Calu3 (cell line): Measurements from ENCODE around the gene PBX1. TPM values are rescaled to one million over a fixed set of nuclear protein-coding genes. Genes with fewer than 3 reads are reported as not detected.

Experiments
- BruUV-seq: library from RNA; stranded (reverse); fragments of 400-500 nt; replicated peaks from 2 replicates; lab custom pipeline; 2021; lab: Mats Ljungman, UMichigan
- CTCF ChIA-PET: fragments of 300-600 bp; sonication (Branson Sonifier 250); formaldehyde crosslinking; loops from one replicate; lab custom pipeline; 2022; ENCODE audit warnings: antibody characterized with exemption; lab: Charles Lee
- DNase-seq: peaks from one replicate; pipeline ENCODE4 v3.0.0; 2022
- H3K27ac Mint-ChIP-seq: one replicate; pipeline ENCODE4 v1.8.0; 2022; ENCODE audit warnings: mixed read lengths; ENCODE audit not compliant: unreplicated experiment
- H3K27me3 Mint-ChIP-seq: one replicate; pipeline ENCODE4 v1.8.0; 2022; ENCODE audit warnings: mixed read lengths; ENCODE audit not compliant: unreplicated experiment
- H3K36me3 Mint-ChIP-seq: one replicate; pipeline ENCODE4 v1.8.0; 2022; ENCODE audit warnings: mild to moderate bottlenecking, moderate library complexity, mixed read lengths; ENCODE audit not compliant: insufficient read depth, unreplicated experiment
- H3K4me1 Mint-ChIP-seq: one replicate; pipeline ENCODE4 v1.8.0; 2022; ENCODE audit warnings: mild to moderate bottlenecking, low read depth, mixed read lengths; ENCODE audit not compliant: unreplicated experiment
- H3K4me3 Mint-ChIP-seq: one replicate; pipeline ENCODE4 v1.8.0; 2022; ENCODE audit warnings: mild to moderate bottlenecking, low read depth, moderate library complexity, mixed read lengths; ENCODE audit not compliant: unreplicated experiment
- H3K9me3 Mint-ChIP-seq: one replicate; pipeline ENCODE4 v1.8.0; 2022; ENCODE audit warnings: low read depth, mixed read lengths; ENCODE audit not compliant: unreplicated experiment
- intact Hi-C: fragments of 100-400 bp; cut with micrococcal nuclease; formaldehyde crosslinking; loops from one replicate; pipeline ENCODE4 v1.10.0; 2022; ENCODE audit not compliant: unreplicated experiment
- total RNA-seq: library from RNA; stranded (reverse); gene quantifications from 2 replicates; pipeline ENCODE4 v1.2.3, GENCODE V29; 2022
- TF ChIP-seq, protein P1 (sequence below): fragments of 200-600 bp; IDR thresholded peaks from one replicate; pipeline ENCODE4 v1.8.0; 2022; ENCODE audit warnings: antibody characterized with exemption; ENCODE audit not compliant: unreplicated experiment

PBX1 gene
- total RNA-seq, 1 experiment from 2014 or later = 22.5 TPM

GRCh38 chr1:164682570-164682969 is 123.6 kb downstream of the PBX1 start:
- no peak overlapping the region for H3K27ac Mint-ChIP-seq
- TF ChIP-seq, protein P1, sequence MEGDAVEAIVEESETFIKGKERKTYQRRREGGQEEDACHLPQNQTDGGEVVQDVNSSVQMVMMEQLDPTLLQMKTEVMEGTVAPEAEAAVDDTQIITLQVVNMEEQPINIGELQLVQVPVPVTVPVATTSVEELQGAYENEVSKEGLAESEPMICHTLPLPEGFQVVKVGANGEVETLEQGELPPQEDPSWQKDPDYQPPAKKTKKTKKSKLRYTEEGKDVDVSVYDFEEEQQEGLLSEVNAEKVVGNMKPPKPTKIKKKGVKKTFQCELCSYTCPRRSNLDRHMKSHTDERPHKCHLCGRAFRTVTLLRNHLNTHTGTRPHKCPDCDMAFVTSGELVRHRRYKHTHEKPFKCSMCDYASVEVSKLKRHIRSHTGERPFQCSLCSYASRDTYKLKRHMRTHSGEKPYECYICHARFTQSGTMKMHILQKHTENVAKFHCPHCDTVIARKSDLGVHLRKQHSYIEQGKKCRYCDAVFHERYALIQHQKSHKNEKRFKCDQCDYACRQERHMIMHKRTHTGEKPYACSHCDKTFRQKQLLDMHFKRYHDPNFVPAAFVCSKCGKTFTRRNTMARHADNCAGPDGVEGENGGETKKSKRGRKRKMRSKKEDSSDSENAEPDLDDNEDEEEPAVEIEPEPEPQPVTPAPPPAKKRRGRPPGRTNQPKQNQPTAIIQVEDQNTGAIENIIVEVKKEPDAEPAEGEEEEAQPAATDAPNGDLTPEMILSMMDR = no peak
- peaks cover 6% of the 10 kb centered on the region for H3K36me3 Mint-ChIP-seq
- DNase-seq = no peak
- intact Hi-C loops = loop anchor here (2.0 to 5.0 kb wide), 2 partner anchors 22 to 90 kb away; no protein-coding TSS in a partner anchor
- no peaks in the 10 kb centered on the region for H3K27me3 Mint-ChIP-seq
- no TSS peak for BruUV-seq
- CTCF ChIA-PET = no interaction called here
- H3K9me3 Mint-ChIP-seq = no peaks in the 10 kb centered on the region
- H3K4me1 Mint-ChIP-seq = peaks cover 27% of the 10 kb centered on the region
- H3K4me3 Mint-ChIP-seq = peak overlapping the region; percentile 52

- Mint-ChIP-seq H3K4me1 (peaks cover 27% of the 10 kb centered on the region), H3K9me3 (no peaks in the 10 kb centered on the region), H3K27ac (peak overlapping the region; percentile 90), H3K36me3 (peaks cover 6% of the 10 kb centered on the region), H3K27me3 (no peaks in the 10 kb centered on the region), H3K4me3 (peak overlapping the region; percentile 52)
- TF ChIP-seq, protein P1 = no peak
- intact Hi-C loops = loop anchor here (2.0 to 5.0 kb wide), 2 partner anchors 22 to 89 kb away; no protein-coding TSS in a partner anchor
- peak; percentile 49 for DNase-seq
- CTCF ChIA-PET = interaction anchor here (1.3 kb wide), 1 partner anchor 88 kb away, joined by 3 read pairs; no protein-coding TSS in a partner anchor
- BruUV-seq = no TSS peak
These were observed 124.3 kb downstream of the PBX1 start for GRCh38 chr1:164683235-164683634.

DNA sequence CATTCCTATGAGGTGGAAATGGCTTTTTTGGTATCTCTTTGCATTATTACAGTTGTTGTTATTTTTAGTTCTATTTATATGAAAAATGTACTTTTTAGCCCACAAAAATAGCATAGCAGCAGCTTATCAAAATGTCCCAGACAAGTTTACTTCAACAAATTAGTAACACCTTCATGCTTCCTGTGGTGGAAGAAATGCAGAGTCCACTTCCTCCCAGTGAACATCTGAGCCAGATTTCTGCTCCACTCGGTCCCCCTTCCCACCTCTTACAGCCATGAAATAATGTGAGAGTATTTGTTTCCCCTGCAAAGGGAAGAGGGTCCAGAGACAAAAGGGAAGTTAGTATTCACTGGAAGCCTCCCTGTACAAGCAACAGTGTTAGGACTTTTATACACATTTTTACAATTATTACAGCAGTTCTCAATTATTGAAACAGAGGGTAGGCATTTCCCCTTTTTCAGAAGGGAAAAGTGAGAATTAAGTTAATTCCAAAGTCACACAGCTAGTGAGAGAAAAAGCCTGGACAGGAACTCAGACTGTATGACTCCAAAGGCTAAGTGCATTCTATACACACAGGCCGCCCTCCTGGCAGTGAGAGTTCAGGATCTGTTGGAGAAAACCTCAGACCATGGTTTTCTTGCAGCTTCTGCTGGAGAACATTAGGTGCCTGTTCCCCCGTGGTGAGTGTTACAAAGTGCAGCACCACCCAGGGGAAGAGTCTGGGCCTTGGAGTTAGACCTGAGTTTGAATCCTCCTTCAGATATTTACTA is 126.5 kb downstream of the PBX1 start:
- DNase-seq = no peak
- intact Hi-C loops = no loop called here
- H3K27ac Mint-ChIP-seq = no peak overlapping the region
- BruUV-seq = no TSS peak
- CTCF ChIA-PET = no interaction called here
- peaks cover 27% of the 10 kb centered on the region for H3K4me1 Mint-ChIP-seq
- peaks cover 6% of the 10 kb centered on the region for H3K36me3 Mint-ChIP-seq
- H3K9me3 Mint-ChIP-seq = no peaks in the 10 kb centered on the region
- no peaks in the 10 kb centered on the region for H3K27me3 Mint-ChIP-seq
- TF ChIP-seq, protein P1 = no peak
- no peak overlapping the region for H3K4me3 Mint-ChIP-seq

GRCh38 chr1:164687777-164688176 is 128.8 kb downstream of the PBX1 start:
- Mint-ChIP-seq H3K4me1 (peaks cover 23% of the 10 kb centered on the region), H3K36me3 (peaks cover 6% of the 10 kb centered on the region), H3K4me3 (no peak overlapping the region), H3K27me3 (no peaks in the 10 kb centered on the region), H3K27ac (no peak overlapping the region), H3K9me3 (no peaks in the 10 kb centered on the region)
- CTCF ChIA-PET = no interaction called here
- TF ChIP-seq, protein P1 = no peak
- DNase-seq = no peak
- BruUV-seq = no TSS peak
- intact Hi-C loops = no loop called here
